AG20443 (cell line): Measurements from ENCODE around the gene FCN3.

Source experiments
- DNase-seq: peaks from one replicate; pipeline ENCODE4 v3.0.0; 2012; ENCODE audit warnings: low spot score, mixed read lengths

Gene FCN3

GRCh38 chr1:27341525-27342252 lies 32.9 kb downstream of the FCN3 start, which contains the start of gene SYTL1:
Gene SYTL1, plus strand, starts transcription at chr1:27342022. Its CDS starts 3,313 bp downstream, at chr1:27345335.
- DNase-seq: peak; percentile 84

- no peak for DNase-seq
Observed at GRCh38 chr1:27339213-27339612, 35.4 kb downstream of the FCN3 start.

DNA sequence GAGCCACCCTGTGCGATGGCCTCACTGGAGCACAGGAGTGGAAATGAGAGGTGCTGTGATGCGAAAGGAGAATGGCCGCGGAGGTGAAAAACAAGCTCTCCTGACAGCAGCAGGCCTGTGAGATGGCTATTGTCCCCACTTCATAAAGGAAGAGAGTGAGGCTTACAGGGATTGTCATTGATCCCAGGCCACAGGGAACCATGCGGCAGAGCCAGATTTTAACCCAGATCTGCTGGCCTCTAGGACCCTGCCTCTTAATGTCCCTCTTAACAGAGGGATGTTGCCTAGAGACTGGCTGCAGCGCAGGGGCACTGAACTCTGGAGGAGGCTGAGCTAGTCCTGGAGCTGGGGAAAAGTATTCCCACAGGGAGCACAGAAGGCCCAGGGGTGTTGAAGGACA lies 35.9 kb downstream of the FCN3 start:
- no peak for DNase-seq

DNA sequence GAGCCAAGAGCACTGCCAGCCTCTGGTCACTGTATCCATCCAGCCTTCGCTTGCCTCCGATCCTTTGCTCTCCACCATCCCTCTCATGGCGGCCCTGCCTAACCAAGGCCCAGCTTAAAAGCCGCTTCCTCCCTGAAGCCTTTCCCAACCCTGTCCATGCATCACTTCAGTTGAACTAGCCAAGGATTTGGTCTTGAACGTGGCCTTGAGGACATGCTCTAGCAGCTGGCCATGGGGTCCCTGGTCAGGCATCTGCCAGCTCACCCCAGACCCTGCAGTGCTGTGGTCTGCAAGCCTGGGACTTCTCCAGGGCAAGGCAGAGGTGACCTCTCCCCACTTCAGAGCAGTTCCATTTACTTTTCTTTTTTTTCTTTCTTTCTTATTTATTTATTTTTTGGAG lies 37.9 kb downstream of the FCN3 start:
- peak; percentile 4 for DNase-seq

GRCh38 chr1:27335506-27336422 lies 38.9 kb downstream of the FCN3 start:
- peak; percentile 6 for DNase-seq

- DNase-seq: no peak
Observed at GRCh38 chr1:27333717-27334279, 40.8 kb downstream of the FCN3 start.

DNA sequence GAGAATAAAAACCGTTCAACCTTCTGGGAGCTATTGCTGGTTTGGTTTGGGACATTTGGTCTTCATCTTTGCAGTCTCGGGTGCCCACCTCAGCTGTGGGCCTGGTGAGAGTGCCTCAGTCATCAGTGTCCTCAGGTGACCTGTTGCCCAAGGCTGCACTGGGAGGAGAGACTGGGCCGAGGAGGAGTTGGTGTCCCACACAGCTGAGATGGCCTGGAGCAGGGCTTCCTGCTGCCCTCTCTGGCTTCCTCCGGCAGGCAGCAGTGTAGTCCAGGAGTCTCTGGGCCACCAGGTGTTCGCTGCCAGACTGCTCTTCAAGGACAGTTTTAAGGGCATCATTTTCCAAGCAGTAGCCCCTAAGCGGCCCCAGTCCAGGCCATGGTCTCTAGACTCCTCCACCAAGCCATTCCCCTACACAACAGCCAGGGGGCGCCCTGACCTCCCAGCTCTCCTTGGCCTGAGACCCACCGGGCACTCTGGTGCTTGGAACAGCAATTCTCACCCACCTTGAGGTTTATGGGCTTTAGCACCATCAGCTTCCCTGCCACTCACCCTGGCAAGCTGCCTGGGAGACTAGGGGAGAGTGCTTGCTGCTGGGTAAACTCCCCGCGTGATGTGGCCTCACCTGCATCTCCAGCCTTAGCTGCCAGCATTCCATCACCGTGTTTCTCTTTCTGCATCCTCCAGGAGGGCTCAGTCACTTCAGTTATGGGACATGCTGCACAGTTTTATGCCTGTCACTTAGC lies 41.9 kb downstream of the FCN3 start:
- peak; percentile 84 for DNase-seq

DNA sequence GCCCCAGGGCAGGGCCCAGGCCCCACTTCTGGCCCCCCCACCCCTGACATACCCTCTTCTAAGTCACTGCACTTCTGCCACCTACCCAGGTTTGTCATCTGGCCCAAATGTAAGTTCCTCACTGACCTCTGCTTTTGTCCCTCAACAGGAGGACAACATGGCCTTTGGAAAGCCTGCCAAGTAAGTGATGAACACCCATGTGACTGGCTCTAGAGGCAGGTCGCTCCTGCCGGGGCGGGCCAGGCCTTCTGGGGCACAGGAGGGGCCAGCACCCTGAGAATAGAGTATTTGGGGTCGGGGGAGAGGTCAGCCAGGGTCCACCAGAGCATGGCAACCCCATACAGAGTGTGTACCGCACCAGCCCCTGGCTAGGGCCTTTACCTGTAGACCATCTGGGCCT lies 42.7 kb downstream of the FCN3 start:
- no peak for DNase-seq

DNA sequence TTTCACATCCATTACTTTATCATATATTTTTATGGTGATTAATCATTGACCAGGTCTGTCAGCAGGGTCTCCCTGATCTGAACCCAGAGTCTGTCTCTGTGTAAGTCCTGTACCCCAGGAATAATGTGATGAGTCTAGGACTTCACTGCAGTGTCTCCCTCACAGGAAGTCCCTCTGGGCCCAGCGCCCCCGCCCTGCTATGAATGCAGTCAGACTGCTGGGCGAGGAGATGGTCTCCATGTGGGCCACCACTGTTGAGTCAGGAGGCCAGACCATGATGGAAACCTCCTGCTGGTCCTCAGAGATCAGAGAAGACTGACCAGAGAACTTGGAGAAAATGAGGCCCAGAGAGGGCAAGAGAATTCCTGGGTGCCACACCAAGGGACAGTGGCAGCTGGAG lies 43.2 kb downstream of the FCN3 start:
- no peak for DNase-seq

DNA sequence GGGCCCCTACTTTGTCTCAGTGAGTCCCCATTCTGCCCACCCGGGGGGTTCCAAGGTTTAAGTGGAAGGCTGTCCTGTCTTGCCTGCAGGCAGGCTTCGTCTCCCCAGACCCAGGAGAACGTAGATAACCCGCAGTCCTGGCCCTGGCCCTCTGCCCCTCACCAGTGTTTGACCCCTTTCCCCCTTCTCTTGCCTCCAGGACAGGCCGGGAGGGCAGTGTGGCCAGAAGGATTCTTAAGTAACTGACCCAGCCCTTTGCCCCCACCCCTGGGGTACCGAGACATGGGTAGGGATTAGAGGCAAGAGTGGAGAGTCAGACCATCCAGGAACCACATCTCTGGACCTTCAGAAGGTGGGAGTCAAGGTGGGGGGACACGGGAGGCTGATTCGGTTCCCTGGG lies 43.8 kb downstream of the FCN3 start:
- no peak for DNase-seq

GRCh38 chr1:27327964-27328363 lies 46.7 kb downstream of the FCN3 start:
- DNase-seq: no peak

GRCh38 chr1:27325286-27325685 lies 49.3 kb downstream of the FCN3 start:
- DNase-seq: no peak

- DNase-seq: no peak
Observed at GRCh38 chr1:27322569-27323240, 51.9 kb downstream of the FCN3 start.

DNA sequence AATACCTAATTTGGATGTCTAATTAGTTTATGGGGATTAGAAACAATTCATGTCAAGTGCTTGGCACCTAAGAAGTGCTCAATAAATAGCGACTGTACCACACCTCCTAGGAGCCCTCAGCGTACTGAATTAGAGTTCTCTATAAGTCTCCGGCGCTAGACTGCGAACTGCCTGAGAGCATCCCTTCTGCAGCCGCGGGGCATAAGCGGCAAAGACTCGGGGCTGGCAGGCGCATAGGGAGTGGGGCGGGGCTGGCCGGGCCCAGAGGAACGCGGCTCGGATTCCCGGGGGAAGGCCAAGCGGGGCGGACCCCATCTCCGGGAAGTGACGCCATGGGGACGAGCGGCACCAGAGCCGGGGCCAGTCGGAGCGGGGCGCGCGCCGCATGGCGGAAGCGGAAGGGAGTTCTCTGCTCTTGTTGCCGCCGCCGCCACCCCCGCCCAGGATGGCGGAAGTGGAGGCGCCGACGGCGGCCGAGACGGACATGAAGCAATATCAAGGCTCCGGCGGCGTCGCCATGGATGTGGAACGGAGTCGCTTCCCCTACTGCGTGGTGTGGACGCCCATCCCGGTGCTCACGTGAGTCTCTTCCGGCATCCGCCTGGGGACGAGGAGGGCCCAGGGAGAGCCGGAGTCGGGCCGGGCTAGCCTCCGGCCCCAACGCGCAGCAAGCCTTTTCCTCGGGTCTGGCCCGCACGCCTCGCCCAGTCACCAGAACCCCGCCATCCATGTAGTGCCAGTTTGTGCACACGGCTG lies 52.6 kb downstream of the FCN3 start, which contains the start of gene TMEM222:
Gene TMEM222 (plus strand): TSS at position 351 of the 756 bp plus-strand sequence. CDS start 35 bp downstream, at position 386.
- DNase-seq: peak; percentile 99
